Measurements from ENCODE around the gene PCP4L1.

PCP4L1 gene

GRCh38 chr1:161266202-161266601 is 7.7 kb downstream of the PCP4L1 start:
- Histone ChIP-seq H3K27me3 (ENCODE audit: control insufficient read depth in 2 of 2, insufficient read depth in 2 of 2, low read length in 2 of 2) (peaks cover 3 to 6% of the 10 kb centered on the region in 2 donors), H3K9me3 (ENCODE audit: control insufficient read depth in 2 of 2, low read length in 2 of 2) (no peaks in the 10 kb centered on the region), H3K27ac (ENCODE audit: low read depth in 2 of 2, low read length in 2 of 2) (no peak overlapping the region), H3K4me1 (ENCODE audit: control insufficient read depth in 2 of 2, insufficient read depth in 2 of 2, low read length in 2 of 2) (peaks cover 0 to 3% of the 10 kb centered on the region in 2 donors), H3K9ac (ENCODE audit: low read depth in 1 of 2, low read length in 2 of 2) (no peak overlapping the region), H3K4me3 (ENCODE audit: low read length in 2 of 2) (no peak overlapping the region), H3K36me3 (ENCODE audit: control insufficient read depth in 2 of 2, insufficient read depth in 2 of 2, low read length in 2 of 2) (no peaks in the 10 kb centered on the region)

- Histone ChIP-seq H3K4me3 (ENCODE audit: low read length in 2 of 2) (no peak overlapping the region), H3K4me1 (ENCODE audit: control insufficient read depth in 2 of 2, insufficient read depth in 2 of 2, low read length in 2 of 2) (no peaks in the 10 kb centered on the region), H3K9me3 (ENCODE audit: control insufficient read depth in 2 of 2, low read length in 2 of 2) (no peaks in the 10 kb centered on the region), H3K27ac (ENCODE audit: low read depth in 2 of 2, low read length in 2 of 2) (no peak overlapping the region), H3K9ac (ENCODE audit: low read depth in 1 of 2, low read length in 2 of 2) (no peak overlapping the region), H3K27me3 (ENCODE audit: control insufficient read depth in 2 of 2, insufficient read depth in 2 of 2, low read length in 2 of 2) (no peaks in the 10 kb centered on the region), H3K36me3 (ENCODE audit: control insufficient read depth in 2 of 2, insufficient read depth in 2 of 2, low read length in 2 of 2) (no peaks in the 10 kb centered on the region)
Measured at GRCh38 chr1:161266836-161267235, 8.3 kb downstream of the PCP4L1 start.

GRCh38 chr1:161267321-161267720 is 8.8 kb downstream of the PCP4L1 start:
- no peaks in the 10 kb centered on the region for H3K4me1 ChIP-seq (ENCODE audit: control insufficient read depth in 2 of 2, insufficient read depth in 2 of 2, low read length in 2 of 2)
- H3K9me3 ChIP-seq (ENCODE audit: control insufficient read depth in 2 of 2, low read length in 2 of 2): no peaks in the 10 kb centered on the region
- no peaks in the 10 kb centered on the region for H3K36me3 ChIP-seq (ENCODE audit: control insufficient read depth in 2 of 2, insufficient read depth in 2 of 2, low read length in 2 of 2)
- H3K27me3 ChIP-seq (ENCODE audit: control insufficient read depth in 2 of 2, insufficient read depth in 2 of 2, low read length in 2 of 2): no peaks in the 10 kb centered on the region
- H3K27ac ChIP-seq (ENCODE audit: low read depth in 2 of 2, low read length in 2 of 2): no peak overlapping the region
- H3K4me3 ChIP-seq (ENCODE audit: low read length in 2 of 2): no peak overlapping the region
- no peak overlapping the region for H3K9ac ChIP-seq (ENCODE audit: low read depth in 1 of 2, low read length in 2 of 2)

- Histone ChIP-seq H3K4me3 (ENCODE audit: low read length in 2 of 2) (no peak overlapping the region), H3K4me1 (ENCODE audit: control insufficient read depth in 2 of 2, insufficient read depth in 2 of 2, low read length in 2 of 2) (no peaks in the 10 kb centered on the region), H3K9me3 (ENCODE audit: control insufficient read depth in 2 of 2, low read length in 2 of 2) (no peaks in the 10 kb centered on the region), H3K9ac (ENCODE audit: low read depth in 1 of 2, low read length in 2 of 2) (no peak overlapping the region), H3K27me3 (ENCODE audit: control insufficient read depth in 2 of 2, insufficient read depth in 2 of 2, low read length in 2 of 2) (peaks cover 0 to 4% of the 10 kb centered on the region in 2 donors), H3K27ac (ENCODE audit: low read depth in 2 of 2, low read length in 2 of 2) (no peak overlapping the region), H3K36me3 (ENCODE audit: control insufficient read depth in 2 of 2, insufficient read depth in 2 of 2, low read length in 2 of 2) (no peaks in the 10 kb centered on the region)
Measured at GRCh38 chr1:161273402-161273801, 14.9 kb downstream of the PCP4L1 start.

- Histone ChIP-seq H3K9ac (ENCODE audit: low read depth in 1 of 2, low read length in 2 of 2) (no peak overlapping the region), H3K27ac (ENCODE audit: low read depth in 2 of 2, low read length in 2 of 2) (no peak overlapping the region), H3K27me3 (ENCODE audit: control insufficient read depth in 2 of 2, insufficient read depth in 2 of 2, low read length in 2 of 2) (peaks cover 0 to 4% of the 10 kb centered on the region in 2 donors), H3K4me3 (ENCODE audit: low read length in 2 of 2) (no peak overlapping the region), H3K9me3 (ENCODE audit: control insufficient read depth in 2 of 2, low read length in 2 of 2) (no peaks in the 10 kb centered on the region), H3K36me3 (ENCODE audit: control insufficient read depth in 2 of 2, insufficient read depth in 2 of 2, low read length in 2 of 2) (no peaks in the 10 kb centered on the region), H3K4me1 (ENCODE audit: control insufficient read depth in 2 of 2, insufficient read depth in 2 of 2, low read length in 2 of 2) (no peaks in the 10 kb centered on the region)
Measured at GRCh38 chr1:161274874-161275273, 16.3 kb downstream of the PCP4L1 start.

- Histone ChIP-seq H3K36me3 (ENCODE audit: control insufficient read depth in 2 of 2, insufficient read depth in 2 of 2, low read length in 2 of 2) (no peaks in the 10 kb centered on the region), H3K9ac (ENCODE audit: low read depth in 1 of 2, low read length in 2 of 2) (no peak overlapping the region), H3K4me3 (ENCODE audit: low read length in 2 of 2) (no peak overlapping the region), H3K4me1 (ENCODE audit: control insufficient read depth in 2 of 2, insufficient read depth in 2 of 2, low read length in 2 of 2) (no peaks in the 10 kb centered on the region), H3K9me3 (ENCODE audit: control insufficient read depth in 2 of 2, low read length in 2 of 2) (no peaks in the 10 kb centered on the region), H3K27me3 (ENCODE audit: control insufficient read depth in 2 of 2, insufficient read depth in 2 of 2, low read length in 2 of 2) (no peaks in the 10 kb centered on the region), H3K27ac (ENCODE audit: low read depth in 2 of 2, low read length in 2 of 2) (no peak overlapping the region)
Measured at GRCh38 chr1:161282991-161283390, 24.4 kb downstream of the PCP4L1 start.

GRCh38 chr1:161285113-161285512 is 26.6 kb downstream of the PCP4L1 start:
- no peaks in the 10 kb centered on the region for H3K9me3 ChIP-seq (ENCODE audit: control insufficient read depth in 2 of 2, low read length in 2 of 2)
- H3K27ac ChIP-seq (ENCODE audit: low read depth in 2 of 2, low read length in 2 of 2): no peak overlapping the region
- no peak overlapping the region for H3K9ac ChIP-seq (ENCODE audit: low read depth in 1 of 2, low read length in 2 of 2)
- no peaks in the 10 kb centered on the region for H3K27me3 ChIP-seq (ENCODE audit: control insufficient read depth in 2 of 2, insufficient read depth in 2 of 2, low read length in 2 of 2)
- H3K4me1 ChIP-seq (ENCODE audit: control insufficient read depth in 2 of 2, insufficient read depth in 2 of 2, low read length in 2 of 2): no peaks in the 10 kb centered on the region
- H3K4me3 ChIP-seq (ENCODE audit: low read length in 2 of 2): no peak overlapping the region
- no peaks in the 10 kb centered on the region for H3K36me3 ChIP-seq (ENCODE audit: control insufficient read depth in 2 of 2, insufficient read depth in 2 of 2, low read length in 2 of 2)

GRCh38 chr1:161285521-161285920 is 27.0 kb downstream of the PCP4L1 start:
- no peak overlapping the region for H3K4me3 ChIP-seq (ENCODE audit: low read length in 2 of 2)
- H3K9me3 ChIP-seq (ENCODE audit: control insufficient read depth in 2 of 2, low read length in 2 of 2): no peaks in the 10 kb centered on the region
- H3K27me3 ChIP-seq (ENCODE audit: control insufficient read depth in 2 of 2, insufficient read depth in 2 of 2, low read length in 2 of 2): no peaks in the 10 kb centered on the region
- no peaks in the 10 kb centered on the region for H3K36me3 ChIP-seq (ENCODE audit: control insufficient read depth in 2 of 2, insufficient read depth in 2 of 2, low read length in 2 of 2)
- no peak overlapping the region for H3K9ac ChIP-seq (ENCODE audit: low read depth in 1 of 2, low read length in 2 of 2)
- H3K27ac ChIP-seq (ENCODE audit: low read depth in 2 of 2, low read length in 2 of 2): no peak overlapping the region
- no peaks in the 10 kb centered on the region for H3K4me1 ChIP-seq (ENCODE audit: control insufficient read depth in 2 of 2, insufficient read depth in 2 of 2, low read length in 2 of 2)

GRCh38 chr1:161287482-161288054 is 29.0 kb downstream of the PCP4L1 start:
- no peaks in the 10 kb centered on the region for H3K9me3 ChIP-seq (ENCODE audit: control insufficient read depth in 2 of 2, low read length in 2 of 2)
- no peak overlapping the region for H3K9ac ChIP-seq (ENCODE audit: low read depth in 1 of 2, low read length in 2 of 2)
- H3K27ac ChIP-seq (ENCODE audit: low read depth in 2 of 2, low read length in 2 of 2): no peak overlapping the region
- H3K4me3 ChIP-seq (ENCODE audit: low read length in 2 of 2): no peak overlapping the region
- H3K27me3 ChIP-seq (ENCODE audit: control insufficient read depth in 2 of 2, insufficient read depth in 2 of 2, low read length in 2 of 2): no peaks in the 10 kb centered on the region
- H3K4me1 ChIP-seq (ENCODE audit: control insufficient read depth in 2 of 2, insufficient read depth in 2 of 2, low read length in 2 of 2): no peaks in the 10 kb centered on the region
- no peaks in the 10 kb centered on the region for H3K36me3 ChIP-seq (ENCODE audit: control insufficient read depth in 2 of 2, insufficient read depth in 2 of 2, low read length in 2 of 2)

- no peak overlapping the region for H3K4me3 ChIP-seq (ENCODE audit: low read length in 2 of 2)
- H3K36me3 ChIP-seq (ENCODE audit: control insufficient read depth in 2 of 2, insufficient read depth in 2 of 2, low read length in 2 of 2): no peaks in the 10 kb centered on the region
- H3K27ac ChIP-seq (ENCODE audit: low read depth in 2 of 2, low read length in 2 of 2): no peak overlapping the region
- H3K9me3 ChIP-seq (ENCODE audit: control insufficient read depth in 2 of 2, low read length in 2 of 2): no peaks in the 10 kb centered on the region
- H3K9ac ChIP-seq (ENCODE audit: low read depth in 1 of 2, low read length in 2 of 2): no peak overlapping the region
- H3K27me3 ChIP-seq (ENCODE audit: control insufficient read depth in 2 of 2, insufficient read depth in 2 of 2, low read length in 2 of 2): no peaks in the 10 kb centered on the region
- H3K4me1 ChIP-seq (ENCODE audit: control insufficient read depth in 2 of 2, insufficient read depth in 2 of 2, low read length in 2 of 2): no peaks in the 10 kb centered on the region
Measured at GRCh38 chr1:161290779-161291178, 32.2 kb downstream of the PCP4L1 start.

- H3K27me3 ChIP-seq (ENCODE audit: control insufficient read depth in 2 of 2, insufficient read depth in 2 of 2, low read length in 2 of 2): no peaks in the 10 kb centered on the region
Measured at GRCh38 chr1:161297415-161297814, 38.9 kb downstream of the PCP4L1 start.

More at GRCh38 chr1:161297415-161297814, 38.9 kb downstream of the PCP4L1 start:
- Histone ChIP-seq H3K27ac (ENCODE audit: low read depth in 2 of 2, low read length in 2 of 2) (no peak overlapping the region), H3K9me3 (ENCODE audit: control insufficient read depth in 2 of 2, low read length in 2 of 2) (no peaks in the 10 kb centered on the region), H3K9ac (ENCODE audit: low read depth in 1 of 2, low read length in 2 of 2) (no peak overlapping the region), H3K4me1 (ENCODE audit: control insufficient read depth in 2 of 2, insufficient read depth in 2 of 2, low read length in 2 of 2) (no peaks in the 10 kb centered on the region), H3K4me3 (ENCODE audit: low read length in 2 of 2) (no peak overlapping the region), H3K36me3 (ENCODE audit: control insufficient read depth in 2 of 2, insufficient read depth in 2 of 2, low read length in 2 of 2) (no peaks in the 10 kb centered on the region)

Data from mucosa of rectum (tissue), 2 donors.